ENCODE data around the gene EFCAB6.

DNA sequence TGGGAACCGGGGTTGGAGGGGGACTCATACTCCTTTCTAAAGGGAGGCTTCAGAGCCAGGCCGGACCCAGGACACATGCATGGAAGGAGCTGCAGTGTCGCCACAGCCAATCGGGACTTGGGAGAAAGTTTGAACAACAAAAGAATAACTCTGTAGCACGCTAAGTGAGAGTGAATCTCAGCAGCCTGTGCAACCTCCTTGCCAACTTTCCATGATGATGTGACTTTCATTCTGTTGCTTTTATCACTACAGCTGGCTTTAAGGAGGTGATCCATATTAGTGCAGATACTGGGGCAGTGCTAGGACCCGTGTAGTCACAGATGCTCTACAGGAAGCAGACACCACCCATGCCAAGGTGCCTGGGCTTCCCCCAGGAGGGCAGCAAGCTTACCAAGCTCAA, 243.0 kb downstream of the EFCAB6 start:
- TF ChIP-seq, protein P1, sequence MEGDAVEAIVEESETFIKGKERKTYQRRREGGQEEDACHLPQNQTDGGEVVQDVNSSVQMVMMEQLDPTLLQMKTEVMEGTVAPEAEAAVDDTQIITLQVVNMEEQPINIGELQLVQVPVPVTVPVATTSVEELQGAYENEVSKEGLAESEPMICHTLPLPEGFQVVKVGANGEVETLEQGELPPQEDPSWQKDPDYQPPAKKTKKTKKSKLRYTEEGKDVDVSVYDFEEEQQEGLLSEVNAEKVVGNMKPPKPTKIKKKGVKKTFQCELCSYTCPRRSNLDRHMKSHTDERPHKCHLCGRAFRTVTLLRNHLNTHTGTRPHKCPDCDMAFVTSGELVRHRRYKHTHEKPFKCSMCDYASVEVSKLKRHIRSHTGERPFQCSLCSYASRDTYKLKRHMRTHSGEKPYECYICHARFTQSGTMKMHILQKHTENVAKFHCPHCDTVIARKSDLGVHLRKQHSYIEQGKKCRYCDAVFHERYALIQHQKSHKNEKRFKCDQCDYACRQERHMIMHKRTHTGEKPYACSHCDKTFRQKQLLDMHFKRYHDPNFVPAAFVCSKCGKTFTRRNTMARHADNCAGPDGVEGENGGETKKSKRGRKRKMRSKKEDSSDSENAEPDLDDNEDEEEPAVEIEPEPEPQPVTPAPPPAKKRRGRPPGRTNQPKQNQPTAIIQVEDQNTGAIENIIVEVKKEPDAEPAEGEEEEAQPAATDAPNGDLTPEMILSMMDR (IDR thresholded peaks at IDR 0.05; ENCODE audit: low read depth, low read length, poor library complexity, severe bottlenecking) = no peak
- no peak for TF ChIP-seq EZH2phosphoT487 (IDR thresholded peaks at IDR 0.05; ENCODE audit: borderline replicate concordance, low read length)

Measured in DOHH2 (cell line).